GM18511 (cell line): ENCODE data around the gene CDK5R2.

Experiments used
- ATAC-seq: cut with Tn5 transposase; IDR thresholded peaks from one replicate; pipeline ENCODE4 v1.9.1; 2021; ENCODE audit warnings: mild to moderate bottlenecking, moderate library complexity; ENCODE audit not compliant: unreplicated experiment

CDK5R2 gene

DNA sequence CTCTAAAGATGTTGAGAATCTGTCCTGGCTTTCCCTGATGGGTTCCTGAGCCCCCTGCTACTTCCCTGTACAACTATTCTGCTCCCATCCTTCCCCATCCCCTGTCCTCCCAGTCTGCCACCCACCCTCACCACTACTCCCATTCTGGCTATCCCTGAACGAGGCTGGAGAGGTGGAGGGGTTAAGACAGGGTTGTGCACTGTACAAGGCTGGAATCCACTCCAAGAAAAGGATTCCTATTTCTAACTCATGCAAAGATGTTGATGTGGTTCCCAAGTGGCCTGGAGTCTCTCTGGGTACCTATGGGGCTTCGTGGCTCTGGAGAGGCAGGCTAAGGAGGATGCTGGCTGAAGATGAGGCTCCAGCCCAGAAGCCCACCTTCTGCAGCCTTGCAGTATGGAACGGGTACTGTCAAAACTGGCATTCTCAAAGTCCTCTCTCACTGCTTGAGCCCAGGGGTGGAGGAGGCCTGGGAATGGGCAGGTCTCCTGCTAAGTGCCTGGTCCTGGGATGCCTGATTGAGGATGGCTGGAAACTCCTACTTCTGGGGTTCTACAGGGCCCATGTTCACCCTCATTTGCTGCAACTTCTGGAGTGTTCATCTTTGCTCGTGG, 26.8 kb downstream of the CDK5R2 start:
- no peak for ATAC-seq

DNA sequence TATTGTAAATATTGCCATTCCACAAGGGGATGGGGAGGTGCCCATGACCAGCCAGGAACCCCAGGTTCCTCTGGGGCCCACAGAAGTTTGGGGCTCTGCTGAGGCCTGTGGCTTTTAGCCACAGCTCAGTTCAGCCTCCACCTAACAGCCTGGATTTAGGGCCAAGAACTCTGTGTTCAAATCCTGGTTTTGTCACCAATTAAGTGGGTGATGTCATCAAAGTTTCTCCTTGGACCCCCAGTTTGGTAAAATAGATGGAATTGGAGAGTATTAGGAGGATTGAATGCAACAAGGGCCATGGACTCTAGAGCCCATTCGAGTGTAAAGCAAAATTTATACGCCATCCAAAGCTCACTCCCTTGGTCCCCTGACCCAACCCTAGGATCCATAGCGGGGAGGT, 28.7 kb downstream of the CDK5R2 start:
- no peak for ATAC-seq

DNA sequence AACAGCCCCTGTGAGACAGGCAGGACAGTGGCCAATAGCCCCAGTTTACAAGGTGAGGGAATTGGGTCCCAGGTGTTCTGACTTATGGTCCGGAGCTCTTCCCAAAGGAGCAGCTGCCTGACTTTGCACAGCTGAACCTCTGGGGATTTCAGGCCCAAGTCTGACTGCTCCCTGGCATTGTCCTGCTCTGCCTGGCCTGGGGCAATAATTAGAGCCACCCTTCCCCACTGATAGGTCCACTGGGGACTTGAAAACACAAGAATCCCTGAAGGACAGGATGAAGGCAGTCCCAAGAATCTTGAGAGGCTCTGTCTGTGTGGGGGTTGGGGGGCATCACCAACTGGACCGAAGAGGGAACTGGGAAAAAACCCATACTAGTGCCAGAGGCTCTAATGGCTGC, 29.2 kb downstream of the CDK5R2 start:
- no peak for ATAC-seq

DNA sequence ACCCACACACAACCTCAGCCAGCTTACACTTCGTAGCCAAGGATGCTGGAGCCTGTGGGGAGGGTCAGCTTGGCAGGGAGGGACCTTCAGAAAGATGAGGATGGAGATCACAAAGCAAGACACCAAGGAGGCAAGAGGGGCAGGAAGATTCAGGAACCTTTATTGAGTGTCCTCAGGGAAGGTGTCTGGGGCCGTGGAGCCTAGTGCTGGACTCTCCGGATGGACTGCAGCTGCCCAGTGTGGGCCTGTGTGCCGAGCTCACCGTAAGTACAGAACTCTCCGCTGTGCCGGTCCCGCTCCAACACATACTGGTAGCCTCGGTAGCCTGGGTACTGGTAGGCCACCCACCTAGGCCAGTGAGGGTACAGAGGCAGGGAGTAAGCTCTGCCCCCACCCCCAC, 30.6 kb downstream of the CDK5R2 start:
- ATAC-seq, result no peak

DNA sequence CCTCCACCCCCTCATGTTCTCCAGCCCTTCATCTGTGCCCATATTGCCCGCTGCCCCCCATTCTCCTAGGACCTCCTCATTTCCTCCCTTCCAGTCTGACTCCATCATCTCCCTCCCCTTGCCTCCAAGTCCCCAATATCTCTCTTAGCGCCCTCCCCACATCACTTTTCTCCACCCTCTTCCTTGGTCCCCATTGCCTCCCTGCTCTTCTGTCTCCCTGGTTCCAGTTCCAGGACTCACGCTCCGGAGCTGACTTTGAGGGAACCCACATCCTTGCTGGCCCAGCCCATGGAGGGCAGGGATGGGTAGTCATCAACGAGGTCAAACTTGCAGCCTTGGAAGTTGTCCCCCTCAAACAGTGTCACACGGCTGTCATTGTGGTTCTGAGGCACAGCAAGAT, 31.1 kb downstream of the CDK5R2 start:
- ATAC-seq, result no peak

DNA sequence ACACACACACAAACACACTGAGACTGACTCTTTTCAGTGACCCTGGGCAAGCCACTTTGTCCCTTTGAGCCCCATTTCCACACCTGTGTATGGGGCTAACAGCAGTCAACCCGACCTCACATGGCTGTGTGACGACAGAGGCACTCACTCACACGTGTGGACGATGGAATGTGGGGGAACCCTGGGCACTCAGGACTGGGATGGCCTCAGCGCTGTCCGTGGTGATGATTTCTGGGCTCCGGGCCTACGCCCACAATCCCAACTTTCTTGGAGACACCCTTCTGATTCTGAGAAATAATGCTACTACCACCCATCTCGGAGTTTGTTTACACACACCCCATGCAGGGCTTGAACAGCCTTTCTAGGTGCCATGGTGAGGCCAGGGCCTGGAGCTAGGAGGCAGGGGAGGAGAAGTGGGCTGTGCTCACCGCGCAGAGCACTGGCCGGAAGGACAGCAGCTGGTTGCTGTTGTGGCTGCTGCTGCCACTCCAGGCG, 32.3 kb downstream of the CDK5R2 start:
- ATAC-seq, result no peak

DNA sequence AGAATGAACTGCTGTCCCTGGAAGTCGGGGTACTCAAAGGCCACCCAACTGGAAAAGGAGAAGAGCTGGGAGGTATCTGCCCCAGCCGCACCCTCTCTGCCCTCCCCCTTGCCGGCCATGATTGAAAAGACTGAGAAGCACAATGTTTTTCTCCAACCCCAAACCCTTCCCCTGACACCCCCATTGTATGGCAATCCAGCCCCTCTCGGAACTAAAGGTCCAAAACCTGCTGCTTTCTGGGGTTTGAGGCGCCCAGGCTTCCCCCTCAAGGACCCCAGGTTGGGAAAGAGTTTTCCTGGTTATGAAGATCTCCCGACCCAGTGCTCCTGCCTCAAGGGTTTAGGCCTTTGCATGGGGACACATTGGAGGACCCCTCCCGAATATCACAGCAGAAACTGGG, 32.7 kb downstream of the CDK5R2 start:
- ATAC-seq, result no peak

DNA sequence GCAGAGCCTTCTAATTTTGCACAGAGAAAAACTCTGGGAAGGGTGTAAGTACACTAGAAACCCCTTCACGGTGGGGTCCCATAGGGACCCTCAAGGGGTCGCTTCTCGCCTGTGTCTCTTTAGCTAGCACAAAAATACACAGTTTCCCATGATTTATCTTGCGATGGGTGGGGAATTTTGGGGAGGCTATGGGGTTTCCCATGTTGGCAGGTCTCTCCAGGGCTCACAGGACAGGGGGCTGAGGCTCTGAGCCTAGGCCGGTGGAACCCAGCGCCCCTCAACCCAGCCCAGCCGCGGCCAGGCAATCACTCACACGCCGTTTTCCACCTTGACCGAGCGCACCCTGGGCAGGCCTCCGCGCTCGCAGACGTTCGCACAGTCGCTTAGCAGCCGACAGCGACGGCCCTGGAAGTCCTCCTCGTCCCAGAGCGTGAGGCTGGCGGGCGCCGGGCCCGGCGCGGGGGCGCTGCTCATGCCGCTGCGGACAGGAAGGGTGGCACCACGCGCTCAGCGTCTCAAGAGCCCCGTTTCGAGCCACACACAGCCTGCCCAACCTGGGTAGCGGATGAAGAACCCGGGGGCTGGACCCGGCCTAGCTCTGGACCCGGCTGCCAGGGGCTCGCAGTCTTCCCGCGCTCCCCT, 33.4 kb downstream of the CDK5R2 start:
- ATAC-seq, result no peak

DNA sequence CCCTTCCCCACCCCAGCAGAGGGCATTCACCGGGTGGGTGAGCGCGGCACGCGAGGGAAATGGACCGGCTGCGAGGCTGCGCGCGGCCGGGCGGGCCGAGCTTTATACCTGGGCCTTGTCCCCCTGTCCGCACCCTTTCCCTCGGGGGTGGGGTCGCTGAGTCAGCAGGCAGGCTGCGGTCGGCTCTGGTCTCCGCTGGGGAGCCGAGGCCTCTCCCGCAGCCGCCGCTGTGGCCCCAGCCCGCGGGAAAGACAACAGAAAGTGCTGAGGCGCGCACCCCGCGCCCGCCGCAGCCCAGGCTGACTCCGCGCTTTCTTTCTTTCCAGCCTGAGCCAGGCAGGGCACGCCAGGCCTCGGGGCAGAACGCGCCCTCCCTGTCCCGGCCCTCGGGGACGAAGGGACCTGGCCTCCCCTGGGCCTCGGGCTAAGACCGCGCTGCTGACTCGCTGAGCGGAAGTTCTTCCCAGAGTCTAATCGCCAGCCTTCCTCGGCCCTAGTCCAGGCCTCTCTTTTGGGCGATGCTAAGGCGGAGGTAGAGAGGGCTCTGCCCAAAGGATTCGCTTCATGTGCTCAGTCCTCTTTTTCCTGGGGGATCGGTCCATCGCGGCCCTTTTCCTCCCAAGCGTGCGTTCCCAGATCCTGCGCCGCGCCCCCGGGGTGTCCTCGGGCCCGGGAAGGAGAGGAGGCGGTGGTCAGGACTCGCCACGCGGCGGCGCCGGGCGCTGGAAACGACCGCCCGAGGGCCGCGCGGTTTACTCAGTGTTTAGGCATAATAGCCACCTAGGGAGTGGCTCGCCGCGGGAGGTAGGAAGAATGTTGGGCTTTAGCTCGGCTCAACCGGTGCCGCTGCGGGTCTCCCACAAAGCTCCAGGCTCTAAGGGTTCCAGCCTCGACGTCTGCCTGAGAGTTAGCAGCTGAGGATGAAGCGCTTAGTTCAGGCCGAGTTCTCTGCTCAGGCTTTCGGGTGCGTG, 34.2 kb downstream of the CDK5R2 start, which contains the start of gene CRYBA2:
CRYBA2 (minus strand) TSS at position 78 of the 971 bp plus-strand sequence. CDS start 246 bp downstream, outside the sequence.
- no peak for ATAC-seq

DNA sequence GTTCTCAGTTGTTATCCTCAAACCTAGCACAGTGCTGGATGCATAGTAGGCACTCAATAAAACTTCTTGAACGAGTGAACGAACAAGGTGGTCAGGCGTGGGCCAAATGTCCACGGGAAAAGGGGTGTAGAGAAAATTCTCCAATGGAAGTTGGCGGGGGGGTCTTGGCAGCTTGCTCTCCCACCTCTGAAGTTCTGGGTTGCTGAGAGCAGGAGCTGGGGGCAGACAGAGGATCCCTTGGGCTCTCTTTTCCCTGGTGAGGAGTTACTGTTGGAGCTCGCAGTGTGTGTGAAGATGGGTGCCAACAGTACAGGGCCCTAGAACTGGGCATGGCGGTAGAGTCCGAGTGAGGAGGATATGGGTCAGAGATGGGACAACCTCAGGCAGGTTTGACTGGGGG, 36.1 kb downstream of the CDK5R2 start:
- no peak for ATAC-seq

DNA sequence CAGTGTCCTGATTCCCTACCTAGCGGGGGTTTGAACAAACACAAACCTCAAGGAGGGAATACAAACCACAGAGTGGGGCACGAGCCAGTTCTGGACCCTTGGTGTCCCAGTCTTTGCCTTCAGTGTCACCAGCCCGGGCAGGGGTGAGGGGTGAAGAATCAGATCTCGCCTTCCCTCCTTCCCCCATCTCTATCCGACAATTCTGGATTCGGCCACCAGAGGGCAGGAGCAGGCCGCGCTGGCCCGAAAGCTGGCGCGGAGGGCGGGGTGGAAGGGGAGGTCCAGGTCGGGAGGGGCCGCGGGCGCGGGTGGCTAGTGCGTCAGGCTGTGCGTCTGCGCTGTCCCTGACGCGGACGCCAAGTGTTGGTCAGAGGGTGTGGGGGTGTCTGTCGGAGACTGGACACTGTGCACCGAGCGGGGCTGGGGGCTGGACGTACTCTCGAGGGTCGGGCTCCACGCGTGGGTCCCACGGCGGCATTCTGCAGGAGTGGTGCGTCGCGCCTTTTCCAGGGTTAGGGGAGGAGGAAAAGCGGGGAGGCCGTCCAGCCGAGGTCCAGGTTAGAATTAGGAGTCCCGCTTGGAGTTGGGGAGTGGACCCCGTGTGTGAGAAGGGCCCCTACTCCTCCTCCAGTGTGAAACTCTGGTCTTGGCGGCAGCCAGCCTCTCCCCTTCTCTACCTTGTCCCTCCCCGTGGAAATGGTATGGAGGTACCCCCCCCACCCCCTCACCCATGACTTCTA, 36.7 kb downstream of the CDK5R2 start:
- ATAC-seq, result peak; percentile 64

DNA sequence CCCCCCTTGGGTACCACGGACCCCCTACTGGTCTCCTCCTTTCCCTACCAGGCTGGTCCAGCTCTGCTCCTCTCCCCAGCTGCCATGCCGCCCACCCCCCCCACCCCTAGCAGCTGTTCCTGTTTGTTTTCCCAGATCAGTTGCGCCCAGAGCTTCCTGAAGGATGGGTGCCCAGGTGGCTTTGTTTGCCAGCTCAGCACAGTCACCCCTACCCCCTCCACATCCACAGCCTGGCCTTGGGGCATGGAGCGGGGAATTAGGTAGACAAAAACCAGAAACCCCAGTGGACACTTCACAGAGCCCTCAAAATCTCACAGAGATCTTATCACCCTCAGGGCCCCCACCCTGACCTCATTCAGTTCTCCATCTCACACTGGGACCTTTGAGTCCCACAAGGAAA, 37.5 kb downstream of the CDK5R2 start:
- no peak for ATAC-seq

DNA sequence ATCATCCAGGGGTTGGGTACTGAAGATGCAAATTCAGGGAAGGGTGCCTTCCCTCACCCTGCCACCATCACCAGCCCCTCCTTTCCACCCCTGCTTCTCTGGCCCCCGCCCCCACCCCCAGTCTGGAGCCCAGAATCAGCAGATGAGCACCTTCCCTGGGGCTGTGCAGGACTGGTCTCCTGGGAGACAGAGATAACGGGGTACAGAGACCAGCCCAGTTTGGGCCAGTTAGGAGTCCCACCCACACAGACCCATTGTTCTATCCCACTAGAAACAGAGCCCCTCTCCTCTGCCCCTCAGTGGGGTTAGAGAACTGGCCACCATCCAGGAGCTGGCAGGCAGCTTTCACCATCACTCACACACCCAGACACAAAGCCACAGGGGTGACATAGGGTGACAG, 38.3 kb downstream of the CDK5R2 start:
- no peak for ATAC-seq

DNA sequence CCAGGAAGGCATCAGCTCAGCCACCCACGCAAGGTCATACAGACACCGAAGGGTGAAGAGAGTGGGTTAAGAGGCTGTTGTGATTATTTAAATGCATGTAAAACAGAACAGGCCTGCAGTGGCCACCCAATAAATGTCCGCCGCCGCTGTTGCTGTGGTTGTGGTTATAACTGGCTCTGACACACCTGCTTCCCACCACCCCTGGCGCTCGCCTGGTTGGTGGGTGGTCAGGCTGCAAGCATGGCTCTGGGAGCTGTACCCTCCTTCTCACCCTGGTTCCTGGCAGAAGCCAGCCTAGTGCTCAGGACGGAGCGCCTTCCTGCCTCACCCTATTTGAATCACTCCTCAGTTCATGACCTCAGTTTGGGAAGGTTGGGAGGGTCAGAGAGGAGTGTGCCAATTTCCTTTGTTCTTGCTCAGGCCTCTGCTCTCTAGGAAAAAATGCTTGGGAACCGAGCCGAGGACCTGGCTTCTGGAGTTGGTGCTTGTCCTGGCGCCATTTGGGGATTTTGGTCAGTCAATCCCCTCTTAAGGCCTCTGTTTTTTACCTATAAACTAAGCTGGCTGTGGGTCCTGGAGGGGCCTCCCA, 39.0 kb downstream of the CDK5R2 start:
- ATAC-seq, result no peak

DNA sequence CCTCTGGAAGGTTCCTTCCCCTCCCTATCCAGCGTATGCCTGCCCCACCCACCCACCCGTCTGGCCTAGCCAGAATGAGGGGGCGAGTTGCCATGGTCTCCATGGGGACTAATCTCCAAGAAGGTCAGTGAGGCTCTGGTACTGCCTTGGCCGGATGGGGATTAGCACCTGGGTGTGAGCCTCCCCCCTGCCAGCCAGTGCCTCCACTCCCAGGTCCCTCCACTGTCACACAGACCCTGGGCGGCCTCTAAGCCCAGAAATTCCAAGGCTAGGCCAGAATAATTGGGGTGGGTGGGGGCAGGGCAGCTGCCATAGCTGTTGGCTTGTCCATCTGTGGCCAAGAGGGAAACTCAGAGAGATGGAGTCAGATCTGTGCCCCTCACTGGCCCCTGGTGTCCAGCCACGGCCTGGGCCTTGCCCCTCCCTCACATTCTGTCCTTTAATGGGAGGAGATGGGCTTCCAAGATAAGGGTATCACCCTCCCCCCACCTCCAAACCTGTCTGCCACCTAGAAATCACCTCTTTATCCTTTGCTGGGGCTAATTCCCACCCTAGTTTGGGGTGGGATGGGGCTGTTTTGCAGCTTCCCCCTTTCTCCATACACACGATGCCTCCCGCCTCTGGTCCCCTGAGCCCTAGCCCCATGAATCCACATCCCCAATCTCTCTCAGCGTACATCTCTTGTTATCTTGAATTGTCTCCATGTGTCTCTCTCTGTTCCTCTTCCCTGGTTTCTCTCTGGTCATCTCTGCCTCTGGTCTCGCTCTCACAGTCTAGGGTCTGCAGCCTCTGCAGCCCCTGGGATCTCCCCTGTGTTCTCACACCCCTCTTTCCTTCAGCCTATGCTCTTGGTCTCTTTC, 39.8 kb downstream of the CDK5R2 start:
- no peak for ATAC-seq

DNA sequence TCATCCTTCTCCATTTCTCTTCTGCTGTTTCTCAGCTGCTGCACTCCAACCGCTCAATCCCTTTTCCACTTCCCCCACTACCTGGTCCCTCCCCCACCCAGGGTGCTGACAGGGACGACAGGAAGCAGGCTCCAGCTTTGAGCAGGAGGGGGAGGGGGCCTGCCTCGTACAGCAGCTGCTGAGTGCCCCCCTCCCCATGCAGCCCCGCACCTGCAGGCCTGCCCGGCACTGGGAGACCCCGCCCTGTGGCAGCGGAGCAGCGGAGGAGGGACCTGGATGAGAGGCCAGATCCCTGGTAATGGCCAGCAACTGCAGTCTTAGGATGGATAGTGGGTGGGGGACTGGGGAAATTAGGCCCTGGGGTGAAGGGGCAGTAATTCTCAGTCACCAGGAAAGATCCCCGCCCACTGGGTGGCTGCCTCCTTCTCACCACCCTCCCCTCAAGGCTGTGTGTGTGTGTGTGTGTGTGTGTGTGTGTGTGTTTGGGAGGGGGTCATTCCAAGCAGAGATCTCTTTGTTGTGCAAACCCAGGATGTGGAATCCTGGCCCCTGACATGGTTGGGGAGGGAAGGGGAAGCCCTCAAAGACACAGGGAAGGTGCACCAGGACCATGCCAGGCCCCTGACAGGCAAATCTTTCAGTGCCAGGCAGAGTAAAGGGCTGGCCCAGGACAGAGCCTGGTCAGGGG, 40.6 kb downstream of the CDK5R2 start:
- no peak for ATAC-seq

DNA sequence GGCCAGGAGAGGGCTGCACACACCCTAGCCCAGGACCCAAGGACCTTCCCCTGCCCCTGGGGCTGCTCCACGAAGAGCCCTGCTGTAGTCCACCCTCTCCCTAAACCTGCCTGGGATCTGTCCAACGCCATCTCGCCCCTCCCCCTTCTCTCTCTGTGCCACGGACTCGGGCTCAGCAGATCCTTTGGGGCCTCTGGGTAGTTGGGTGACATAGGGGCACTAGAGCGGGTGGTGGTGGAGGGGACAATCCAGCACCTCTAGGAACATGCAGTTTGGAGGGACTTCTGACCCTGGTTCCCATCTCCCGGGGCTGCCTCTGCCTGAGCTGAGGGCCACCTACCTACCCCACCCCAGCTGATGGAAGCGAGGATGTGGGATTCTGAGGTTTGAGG, 41.1 kb downstream of the CDK5R2 start:
- no peak for ATAC-seq

DNA sequence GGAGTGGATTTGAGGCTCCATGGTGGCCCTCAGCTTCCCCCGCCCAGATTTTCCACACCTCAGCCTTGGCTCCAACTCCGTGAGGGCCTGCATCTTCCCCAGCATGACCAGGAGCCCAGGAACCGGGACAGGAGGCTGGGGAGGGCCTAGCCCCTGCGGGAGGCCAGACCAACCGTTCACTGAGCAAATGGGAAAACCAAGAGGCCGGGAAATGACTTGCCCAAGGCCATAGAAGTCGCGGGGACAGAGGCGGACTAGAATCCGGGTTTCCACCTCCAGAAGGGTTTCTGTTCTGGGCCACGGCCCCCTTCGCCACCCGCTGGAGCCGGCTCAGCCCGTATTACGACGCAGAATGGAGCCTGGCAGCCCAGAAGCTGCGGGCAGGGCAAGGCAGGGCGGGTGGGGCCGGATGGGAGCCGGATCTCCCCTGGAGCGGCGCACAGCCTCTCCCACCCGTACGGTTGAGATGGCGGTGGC, 41.7 kb downstream of the CDK5R2 start:
- no peak for ATAC-seq
